Endodermal cell (in vitro differentiated cells): ENCODE results near the gene SLC38A7. TPM values are rescaled to one million over a fixed set of nuclear protein-coding genes. Genes with fewer than 3 reads are reported as not detected.
"Not testable (repeated sequence)": the region's sequence is repeated elsewhere in the genome, so short reads cannot be mapped to it uniquely, and the experiment has no call there.

ENCODE experiments used
- DNase-seq: peaks from one replicate; pipeline ENCODE4 v3.0.0-alpha.2; 2017
- H3K27ac ChIP-seq: 2 replicates; pipeline ENCODE4 v1.5.1; 2013; ENCODE audit warnings: mild to moderate bottlenecking, low read depth, low read length, moderate library complexity
- H3K27me3 ChIP-seq: 2 replicates; pipeline ENCODE4 v1.6.1; 2013; ENCODE audit warnings: mild to moderate bottlenecking, low read length, moderate library complexity; ENCODE audit not compliant: insufficient read depth, control insufficient read depth, poor library complexity, severe bottlenecking
- H3K36me3 ChIP-seq: 2 replicates; pipeline ENCODE4 v1.7.0; 2013; ENCODE audit warnings: mild to moderate bottlenecking, low read length, moderate library complexity; ENCODE audit not compliant: control insufficient read depth, insufficient read depth
- H3K4me1 ChIP-seq: one replicate; pipeline ENCODE4 v1.7.0; 2013; ENCODE audit warnings: low read length; ENCODE audit not compliant: control insufficient read depth, insufficient read depth
- H3K4me3 ChIP-seq: 2 replicates; pipeline ENCODE4 v1.5.1; 2013; ENCODE audit warnings: mild to moderate bottlenecking, low read length, moderate library complexity
- H3K9ac ChIP-seq: 2 replicates; pipeline ENCODE4 v1.6.1; 2013; ENCODE audit warnings: mild to moderate bottlenecking, low read length, moderate library complexity; ENCODE audit not compliant: poor library complexity, severe bottlenecking; ENCODE audit errors: extremely low read depth
- H3K9me3 ChIP-seq: 2 replicates; pipeline ENCODE4 v1.6.1; 2013; ENCODE audit warnings: mild to moderate bottlenecking, low read length, moderate library complexity; ENCODE audit not compliant: control insufficient read depth
- H3K27ac Mint-ChIP-seq: 2 replicates; pipeline ENCODE4 v1.8.0; 2020; ENCODE audit warnings: mixed read lengths
- H3K27me3 Mint-ChIP-seq: 2 replicates; pipeline ENCODE4 v1.8.0; 2021; ENCODE audit warnings: mild to moderate bottlenecking, mixed read lengths; ENCODE audit not compliant: insufficient read depth
- H3K36me3 Mint-ChIP-seq: 2 replicates; pipeline ENCODE4 v1.8.0; 2020; ENCODE audit warnings: low read depth, mixed read lengths
- H3K4me1 Mint-ChIP-seq: 2 replicates; pipeline ENCODE4 v1.8.0; 2020; ENCODE audit warnings: mixed read lengths
- H3K4me3 Mint-ChIP-seq: 2 replicates; pipeline ENCODE4 v1.8.0; 2020; ENCODE audit warnings: mild to moderate bottlenecking, moderate library complexity, mixed read lengths
- H3K9me3 Mint-ChIP-seq: 2 replicates; pipeline ENCODE4 v1.8.0; 2020; ENCODE audit warnings: mild to moderate bottlenecking, mixed read lengths
- WGBS, 2 experiments: methylation state at CpG; one replicate each; pipeline versions ENCODE4 v1.1.5 to v1.1.7; 2013; ENCODE audit warnings: missing lambda C conversion rate in 2 of 2, mixed read lengths in 1 of 2; ENCODE audit not compliant: insufficient coverage in 1 of 2, insufficient read length in 1 of 2; 5-methylcytosine and 5-hydroxymethylcytosine counted together
- total RNA-seq, 2 donors: library from RNA; stranded (reverse); fragmentation: NEBNext Ultra II Directional in 1 of 2; extraction: Animal tissue kit (Norgen Biotek cat#: 25700) in 1 of 2; gene quantifications; 2 replicates in 1 of 2; 3 replicates in 1 of 2; pipeline ENCODE4 v1.2.1, GENCODE V29; 2021
- TF ChIP-seq, protein P1 (sequence below): fragments of 200-600 bp; sonication (generic); conservative IDR thresholded peaks from 2 replicates; pipeline ENCODE4 v1.5.0; 2021; ENCODE audit warnings: antibody characterized with exemption, mild to moderate bottlenecking

Gene SLC38A7
- total RNA-seq, 2 donors from 2014 or later, result 42.5 to 53.8 TPM

- Histone ChIP-seq H3K27ac (no peak overlapping the region), H3K4me3 (no peak overlapping the region), H3K9me3 (peaks cover 4% of the 10 kb centered on the region), H3K36me3 (no peaks in the 10 kb centered on the region), H3K4me1 (no peaks in the 10 kb centered on the region), H3K27me3 (peaks cover 17% of the 10 kb centered on the region), H3K9ac (no peak overlapping the region)
- TF ChIP-seq, protein P1, sequence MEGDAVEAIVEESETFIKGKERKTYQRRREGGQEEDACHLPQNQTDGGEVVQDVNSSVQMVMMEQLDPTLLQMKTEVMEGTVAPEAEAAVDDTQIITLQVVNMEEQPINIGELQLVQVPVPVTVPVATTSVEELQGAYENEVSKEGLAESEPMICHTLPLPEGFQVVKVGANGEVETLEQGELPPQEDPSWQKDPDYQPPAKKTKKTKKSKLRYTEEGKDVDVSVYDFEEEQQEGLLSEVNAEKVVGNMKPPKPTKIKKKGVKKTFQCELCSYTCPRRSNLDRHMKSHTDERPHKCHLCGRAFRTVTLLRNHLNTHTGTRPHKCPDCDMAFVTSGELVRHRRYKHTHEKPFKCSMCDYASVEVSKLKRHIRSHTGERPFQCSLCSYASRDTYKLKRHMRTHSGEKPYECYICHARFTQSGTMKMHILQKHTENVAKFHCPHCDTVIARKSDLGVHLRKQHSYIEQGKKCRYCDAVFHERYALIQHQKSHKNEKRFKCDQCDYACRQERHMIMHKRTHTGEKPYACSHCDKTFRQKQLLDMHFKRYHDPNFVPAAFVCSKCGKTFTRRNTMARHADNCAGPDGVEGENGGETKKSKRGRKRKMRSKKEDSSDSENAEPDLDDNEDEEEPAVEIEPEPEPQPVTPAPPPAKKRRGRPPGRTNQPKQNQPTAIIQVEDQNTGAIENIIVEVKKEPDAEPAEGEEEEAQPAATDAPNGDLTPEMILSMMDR, result no peak
- Mint-ChIP-seq H3K27me3 (peaks cover 30% of the 10 kb centered on the region), H3K27ac (no peak overlapping the region), H3K36me3 (no peaks in the 10 kb centered on the region), H3K4me3 (no peak overlapping the region), H3K9me3 (peaks cover 27% of the 10 kb centered on the region), H3K4me1 (no peaks in the 10 kb centered on the region)
- DNase-seq, result no peak
- no CpG with 5 or more reads among the region's 1 CpG for WGBS, 2 experiments
These were observed 7.9 kb upstream of the SLC38A7 start for GRCh38 chr16:58692450-58692849.

GRCh38 chr16:58686985-58687706, 2.6 kb upstream of the SLC38A7 start:
- not testable (repeated sequence) for H3K9ac ChIP-seq, H3K4me1 ChIP-seq, DNase-seq, H3K27ac ChIP-seq, H3K4me3 ChIP-seq, H3K4me3 Mint-ChIP-seq, H3K9me3 ChIP-seq, H3K27ac Mint-ChIP-seq, H3K36me3 ChIP-seq, H3K36me3 Mint-ChIP-seq
- H3K4me1 Mint-ChIP-seq, result peaks cover 11% of the 10 kb centered on the region
- peaks cover 26% of the 10 kb centered on the region for H3K27me3 Mint-ChIP-seq
- WGBS, 2 experiments, result 89 to 91% methylated on average over 6 to 7 of the region's 8 CpGs
- peaks cover 17% of the 10 kb centered on the region for H3K27me3 ChIP-seq
- H3K9me3 Mint-ChIP-seq, result peaks cover 10% of the 10 kb centered on the region

DNA sequence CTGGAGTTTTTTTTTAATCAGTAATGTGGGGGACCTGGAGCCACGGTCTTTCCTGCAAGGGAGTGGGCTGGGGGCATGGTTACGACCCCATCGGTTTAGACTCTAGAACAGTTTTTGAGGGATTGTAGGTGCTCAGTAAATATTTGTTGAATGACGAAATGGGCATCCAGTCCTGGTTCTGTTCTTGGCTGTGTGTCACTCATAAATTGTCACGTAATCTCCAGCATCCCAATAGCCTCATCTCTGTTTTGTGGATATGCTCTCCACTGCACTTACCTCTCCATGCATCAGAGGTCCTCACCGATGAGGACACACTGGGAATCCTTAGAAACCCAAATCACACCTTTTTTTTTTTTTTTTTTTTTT, 497 bp upstream of the SLC38A7 start:
- Histone ChIP-seq H3K4me3 (peak overlapping the region; percentile 86), H3K27ac (no peak overlapping the region), H3K9ac (no peak overlapping the region), H3K9me3 (no peaks in the 10 kb centered on the region), H3K36me3 (peaks cover 2% of the 10 kb centered on the region), H3K27me3 (peaks cover 17% of the 10 kb centered on the region), H3K4me1 (no peaks in the 10 kb centered on the region)
- Mint-ChIP-seq H3K9me3 (no peaks in the 10 kb centered on the region), H3K27me3 (peaks cover 20% of the 10 kb centered on the region), H3K4me1 (peaks cover 11% of the 10 kb centered on the region), H3K27ac (no peak overlapping the region), H3K36me3 (peaks cover 7% of the 10 kb centered on the region), H3K4me3 (peak overlapping the region; percentile 94)
- WGBS, 2 experiments, result 84 to 100% methylated on average over 3 to 6 of the region's 6 CpGs
- DNase-seq, result no peak
- TF ChIP-seq, protein P1, result no peak
